D721Med (cell line): ENCODE results near the gene NIPAL4.

ENCODE experiments used
- DNase-seq: peaks from one replicate; pipeline ENCODE4 v3.0.0; 2011; ENCODE audit warnings: low spot score; ENCODE audit not compliant: insufficient read length
- FAIRE-seq: peaks from 2 replicates; lab custom pipeline; 2011; peaks lifted over from hg19 to GRCh38; lab: Jason Lieb, UNC
- CTCF ChIP-seq: IDR thresholded peaks from 2 replicates; pipeline ENCODE4 v1.5.1; 2012; ENCODE audit warnings: mild to moderate bottlenecking, control low read depth; ENCODE audit not compliant: insufficient read depth; ENCODE audit errors: missing control alignments

Gene NIPAL4

DNA sequence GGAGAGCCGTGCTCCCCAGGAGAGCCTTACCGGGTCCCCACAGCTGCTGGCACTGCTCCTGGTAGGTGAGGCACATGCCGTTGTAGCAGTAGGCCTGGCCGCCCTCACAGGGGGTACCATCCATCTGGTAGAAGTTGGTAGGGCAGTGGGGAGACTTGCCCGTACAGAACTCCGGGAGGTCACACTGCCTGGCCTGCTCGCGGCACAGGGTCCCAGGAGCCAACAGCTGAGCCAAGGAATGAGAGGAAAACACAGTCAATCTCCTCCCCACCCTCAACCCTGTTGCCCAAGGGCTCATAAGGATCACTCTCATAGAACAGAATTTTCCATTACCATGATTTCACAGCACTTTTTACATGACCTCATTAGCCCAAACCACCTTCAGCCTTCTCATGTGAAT, 36.9 kb downstream of the NIPAL4 start:
- DNase-seq (no peak), FAIRE-seq (no peak)
- TF ChIP-seq CTCF = no peak

DNA sequence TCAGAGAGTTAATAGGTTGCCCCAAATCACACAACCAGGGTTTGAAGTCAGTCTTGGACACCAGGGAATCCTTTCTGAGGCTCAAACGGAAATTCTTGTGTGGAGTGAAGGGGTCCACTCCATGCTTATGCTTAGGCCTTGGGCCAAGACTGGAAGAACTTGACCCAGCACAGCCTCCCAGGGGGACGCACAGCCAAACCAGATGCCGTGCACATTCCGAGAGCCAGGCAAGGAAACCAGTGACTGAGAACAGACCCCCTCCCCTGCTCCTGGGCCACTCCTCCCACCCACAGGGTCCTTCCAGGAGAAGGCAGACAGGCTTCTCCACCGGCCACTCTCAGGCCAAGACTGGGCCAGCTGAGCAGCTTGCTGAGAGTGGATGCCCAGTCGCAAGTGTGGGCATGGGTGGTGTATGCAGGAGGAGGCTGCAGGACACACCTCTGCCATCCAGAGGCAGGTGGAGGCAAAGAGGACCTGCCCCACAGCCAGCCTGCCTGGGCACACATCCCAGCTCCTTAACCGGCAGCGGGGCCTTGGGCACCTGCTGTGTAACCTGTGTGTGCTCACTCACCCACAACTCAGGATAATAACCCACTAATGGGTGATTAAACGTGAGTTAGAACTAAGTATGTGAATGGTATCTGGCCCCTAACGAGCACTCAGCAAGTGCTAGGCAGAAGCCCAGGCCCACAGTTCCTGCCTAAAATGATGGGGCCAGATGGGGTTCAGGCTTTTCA, 38.0 kb downstream of the NIPAL4 start:
- FAIRE-seq (no peak), DNase-seq (no peak)
- TF ChIP-seq CTCF = no peak

DNA sequence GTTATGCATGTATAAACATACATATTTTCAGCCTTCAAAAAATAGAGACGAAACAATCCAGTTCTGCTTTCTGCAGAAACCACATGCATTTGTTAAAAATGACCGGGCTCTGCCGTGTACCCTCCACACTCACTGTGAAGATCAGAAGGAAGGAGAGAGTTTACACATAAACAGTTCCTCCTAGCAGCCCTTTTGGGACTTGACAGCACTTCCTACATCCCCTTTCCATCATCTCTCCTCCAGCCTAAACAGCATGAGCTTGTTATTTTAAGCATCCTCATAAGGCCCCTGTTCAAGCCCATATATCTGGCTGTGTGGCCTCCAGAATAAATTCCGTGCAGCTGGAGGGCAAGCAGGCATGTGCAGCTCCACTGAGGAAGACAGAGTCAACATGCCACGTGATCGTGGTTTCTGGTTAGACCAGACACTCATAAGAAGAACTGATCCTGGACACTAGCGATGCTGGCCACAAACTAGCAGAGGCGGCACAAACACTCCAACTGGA, 42.2 kb downstream of the NIPAL4 start:
- no peak for FAIRE-seq

GRCh38 chr5:157504053-157504452, 44.0 kb downstream of the NIPAL4 start:
- DNase-seq (no peak), FAIRE-seq (no peak)

More for the DNA sequence above, 42.2 kb downstream of the NIPAL4 start:
- no peak for DNase-seq
- TF ChIP-seq CTCF = no peak

GRCh38 chr5:157505496-157505895, 45.5 kb downstream of the NIPAL4 start:
- DNase-seq (no peak), FAIRE-seq (no peak)
- TF ChIP-seq CTCF = no peak

More at GRCh38 chr5:157504053-157504452, 44.0 kb downstream of the NIPAL4 start:
- TF ChIP-seq CTCF = no peak

- FAIRE-seq (no peak), DNase-seq (no peak)
- TF ChIP-seq CTCF = no peak
Observed at GRCh38 chr5:157506066-157506590, 46.1 kb downstream of the NIPAL4 start.

DNA sequence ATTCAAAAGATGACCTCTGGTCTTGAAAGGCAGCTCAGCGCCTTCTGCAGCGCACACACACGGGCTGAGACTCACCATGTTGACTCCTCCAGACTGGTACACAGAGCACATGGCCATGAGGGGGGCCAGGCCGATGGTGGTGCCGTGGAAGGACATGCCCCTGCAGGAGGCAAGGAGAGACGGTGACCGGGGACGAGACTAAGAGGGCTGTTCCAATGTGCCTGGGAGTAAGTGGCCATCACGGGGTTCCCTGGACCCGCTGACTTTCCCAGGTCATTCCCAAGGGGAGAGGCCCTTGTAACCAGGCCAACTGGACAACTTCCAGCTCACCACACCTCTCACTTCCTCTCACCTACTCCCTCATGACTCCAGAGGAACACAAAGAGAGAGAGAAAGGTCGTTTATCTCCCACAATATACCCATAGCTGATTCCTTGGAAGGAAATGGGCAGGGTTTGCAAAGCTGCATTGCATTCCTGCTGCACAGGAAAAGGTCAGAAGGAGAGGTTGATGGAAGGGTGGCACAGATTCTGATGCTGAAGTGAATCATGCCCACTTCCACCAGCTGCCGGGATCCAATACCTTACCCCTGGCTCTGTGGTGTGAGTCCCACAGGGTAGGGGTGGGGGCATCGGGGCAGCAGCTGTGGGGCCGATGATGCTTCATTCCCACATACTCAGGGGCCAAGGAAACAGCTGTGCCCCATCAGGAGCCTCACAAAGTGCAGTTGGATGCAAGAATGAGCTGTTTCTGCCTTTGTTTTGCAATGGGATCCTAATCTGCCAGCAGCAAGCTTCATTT, 47.2 kb downstream of the NIPAL4 start:
- no peak for TF ChIP-seq CTCF
- no peak for FAIRE-seq
- no peak for DNase-seq
